ENCODE measurements around the gene HIVEP3. TPM values are rescaled to one million over a fixed set of nuclear protein-coding genes. Genes with fewer than 3 reads are reported as not detected.

The HIVEP3 gene
- total and polyA plus RNA-seq, 2 of the 13 experiments (the other 11 are each of a cell fraction or from before 2014, with no cell fraction given): 0.05 TPM; not detected in 1

GRCh38 chr1:41712081-41712480 is 206.6 kb downstream of the HIVEP3 start (continued):
- TF ChIP-seq DDIT3 (CRISPR knock-in tag; IDR thresholded peaks at IDR 0.05) (no peak), ZNF543 (CRISPR knock-in tag; IDR thresholded peaks at IDR 0.05) (no peak)

- no TSS peak for BruUV-seq (replicated peaks)
- DNase-seq (ENCODE audit: low spot score): no peak
- in situ Hi-C loops (cut with HindIII; ENCODE audit: extremely low pct_ligation_motif_present, low pct_unique_long_range_greater_than_20kb): no loop called here
- 15% methylated on average over 9 of the region's 12 CpGs for WGBS (ENCODE audit: low lambda C conversion rate)
- no peak for ATAC-seq
- ChIA-PET CTCF (ENCODE audit: low intra/inter-chr PET ratio, low total read pairs) (no interaction called here), POLR2A (no interaction called here)
- Histone ChIP-seq H4K20me1 (ENCODE audit: insufficient read depth, low read length) (no peaks in the 10 kb centered on the region), H3K4me2 (ENCODE audit: low read depth, low read length) (no peak overlapping the region), H3K9me3 (ENCODE audit: low read length) (no peaks in the 10 kb centered on the region), H3K9ac (ENCODE audit: insufficient read depth, low read depth, low read length) (no peak overlapping the region), H3K4me3 (replicated peaks in 1 of 3; ENCODE audit: insufficient read depth in 1 of 3, low read depth in 2 of 3, low read length in 3 of 3) (no peak overlapping the region), H2AFZ (ENCODE audit: low read length) (no peak overlapping the region), H3K79me2 (ENCODE audit: insufficient read depth, low read length) (no peaks in the 10 kb centered on the region), H3K36me3 (replicated peaks in 1 of 2; ENCODE audit: control insufficient read depth in 1 of 2, insufficient read depth in 2 of 2, low read length in 2 of 2) (no peaks in the 10 kb centered on the region), H3K27me3 (ENCODE audit: control insufficient read depth in 1 of 2, insufficient read depth in 2 of 2, low read length in 2 of 2) (peaks cover 5 to 42% of the 10 kb centered on the region in 2 experiments; a peak in 3 of 5 replicates), H3K4me1 (ENCODE audit: insufficient read depth, low read length) (no peaks in the 10 kb centered on the region), H3K27ac (ENCODE audit: extremely low read length, insufficient read depth, low read length) (no peak overlapping the region)
- intact Hi-C loops (cut with micrococcal nuclease; ENCODE audit: unreplicated experiment): no loop called here
- no peak for FAIRE-seq
- TF ChIP-seq SNRNP70 (IDR thresholded peaks at IDR 0.05; ENCODE audit: low read depth, low read length): no peak
- TF ChIP-seq ZNF850 (CRISPR knock-in tag; conservative IDR thresholded peaks at IDR 0.05): no peak
- no peak for TF ChIP-seq ZNF251 (CRISPR knock-in tag; IDR thresholded peaks at IDR 0.05)
- TF ChIP-seq CAMTA2 (CRISPR knock-in tag; IDR thresholded peaks at IDR 0.05; ENCODE audit: borderline replicate concordance): no peak
- no peak for TF ChIP-seq KDM3A (CRISPR knock-in tag; IDR thresholded peaks at IDR 0.05; ENCODE audit: low read depth)
- TF ChIP-seq USF2 (IDR thresholded peaks at IDR 0.05; ENCODE audit: low read depth, low read length): no peak
- TF ChIP-seq USF2 (CRISPR knock-in tag; IDR thresholded peaks at IDR 0.05; ENCODE audit: borderline replicate concordance): no peak
- TF ChIP-seq GMEB1 (CRISPR knock-in tag; IDR thresholded peaks at IDR 0.05; ENCODE audit: borderline replicate concordance): no peak
- no peak for TF ChIP-seq THAP8 (CRISPR knock-in tag; IDR thresholded peaks at IDR 0.05; ENCODE audit: borderline replicate concordance)
- no peak for TF ChIP-seq ZNF549 (CRISPR knock-in tag; IDR thresholded peaks at IDR 0.05)
- TF ChIP-seq DR1 (CRISPR knock-in tag; IDR thresholded peaks at IDR 0.05): no peak
- TF ChIP-seq SRY (CRISPR knock-in tag; IDR thresholded peaks at IDR 0.05): no peak
- TF ChIP-seq DPF2 (CRISPR knock-in tag; IDR thresholded peaks at IDR 0.05; ENCODE audit: borderline replicate concordance, low read depth): no peak
Measured at GRCh38 chr1:41711581-41711980, 207.1 kb downstream of the HIVEP3 start.

Measured in HepG2 (cell line).